OCI-LY7 (cell line): ENCODE measurements around the gene NAV2. TPM values are rescaled to one million over a fixed set of nuclear protein-coding genes. Genes with fewer than 3 reads are reported as not detected.

Experiments used
- BruUV-seq: library from RNA; stranded (reverse); fragments of 400-500 nt; replicated peaks from 2 replicates; lab custom pipeline; 2021; lab: Mats Ljungman, UMichigan
- CTCF ChIA-PET: fragments of 300-600 bp; sonication (Branson Sonifier 250); formaldehyde crosslinking; loops from one replicate; lab custom pipeline; 2022; ENCODE audit warnings: antibody characterized with exemption; ENCODE audit not compliant: unreplicated experiment; lab: Charles Lee
- POLR2A ChIA-PET: fragments of 300-600 bp; sonication (Branson Sonifier 250); formaldehyde crosslinking; loops from one replicate; lab custom pipeline; 2022; ENCODE audit warnings: antibody characterized with exemption; lab: Charles Lee
- DNase-seq: peaks from one replicate; pipeline ENCODE4 v3.0.0-alpha.2; 2015; ENCODE audit warnings: low spot score
- H2AFZ ChIP-seq: fragments of 200-600 bp; sonication (generic), shearing (Covaris generic); 2 replicates; pipeline ENCODE4 v1.6.1; 2014; ENCODE audit warnings: mild to moderate bottlenecking, antibody characterized with exemption, low read length, moderate library complexity
- H3K27ac ChIP-seq: fragments of 200-600 bp; sonication (generic); 2 replicates; pipeline ENCODE4 v1.5.1; 2014; ENCODE audit warnings: mixed run types, low read depth, mild to moderate bottlenecking, moderate library complexity, low read length, inconsistent platforms; ENCODE audit not compliant: poor library complexity, severe bottlenecking
- H3K36me3 ChIP-seq: fragments of 200-600 bp; sonication (generic); 2 replicates; pipeline ENCODE4 v1.6.1; 2014; ENCODE audit warnings: mild to moderate bottlenecking, antibody characterized with exemption, low read length, moderate library complexity, mixed read lengths; ENCODE audit not compliant: insufficient read depth
- H3K4me1 ChIP-seq: fragments of 200-600 bp; sonication (generic); 2 replicates; pipeline ENCODE4 v1.5.1; 2014; ENCODE audit warnings: mild to moderate bottlenecking, low read length; ENCODE audit not compliant: insufficient read depth, poor library complexity, severe bottlenecking
- H3K4me2 ChIP-seq: fragments of 200-600 bp; sonication (generic); 2 replicates; pipeline ENCODE4 v1.6.1; 2014; ENCODE audit warnings: mild to moderate bottlenecking, low read length
- H3K4me3 ChIP-seq: fragments of 200-600 bp; sonication (generic); 2 replicates; pipeline ENCODE4 v1.5.1; 2014; ENCODE audit warnings: mild to moderate bottlenecking, low read depth, low read length; ENCODE audit not compliant: poor library complexity, severe bottlenecking
- H3K79me2 ChIP-seq: fragments of 200-600 bp; sonication (generic); 2 replicates; pipeline ENCODE4 v1.6.1; 2016; ENCODE audit warnings: low read depth, mild to moderate bottlenecking, low read length, moderate library complexity, mixed read lengths; ENCODE audit not compliant: insufficient read depth
- H3K9me2 ChIP-seq: fragments of 200-600 bp; sonication (generic); 2 replicates; pipeline ENCODE4 v1.6.1; 2016; ENCODE audit warnings: mild to moderate bottlenecking, low read length, mixed read lengths; ENCODE audit not compliant: insufficient read depth
- H3K9me3 ChIP-seq: fragments of 200-600 bp; sonication (generic); 2 replicates; pipeline ENCODE4 v1.6.1; 2014; ENCODE audit warnings: mild to moderate bottlenecking, mixed run types, low read length, mixed read lengths
- H4K20me1 ChIP-seq: fragments of 200-600 bp; sonication (generic); 2 replicates; pipeline ENCODE4 v1.6.1; 2014; ENCODE audit warnings: mild to moderate bottlenecking, antibody characterized with exemption, low read length, moderate library complexity, mixed read lengths; ENCODE audit not compliant: insufficient read depth
- EZH2phosphoT487 ChIP-seq: fragments of 200-600 bp; sonication (generic); IDR thresholded peaks from 2 replicates; pipeline ENCODE4 v1.6.1; 2018; ENCODE audit warnings: low read depth, borderline replicate concordance, mild to moderate bottlenecking, mixed run types, antibody characterized with exemption, low read length, moderate library complexity, mixed read lengths
- intact Hi-C: fragments of 100-400 bp; cut with micrococcal nuclease; formaldehyde crosslinking; loops from one replicate; pipeline ENCODE4 v1.10.0; 2022; ENCODE audit not compliant: unreplicated experiment
- total RNA-seq, 2 experiments: library from RNA; depleted of rRNA in 1 of 2; stranded (reverse); fragments of >200 nt in 1 of 2; shearing (Covaris generic) in 1 of 2; gene quantifications; 2 replicates each; pipeline ENCODE4 v1.2.3, GENCODE V29; 2014 to 2022
- TF ChIP-seq, protein P1 (sequence below): fragments of 200-600 bp; sonication (generic); conservative IDR thresholded peaks from 2 replicates; pipeline ENCODE4 v1.5.1; 2014; ENCODE audit warnings: mild to moderate bottlenecking, antibody characterized with exemption, low read length, moderate library complexity, mixed read lengths

Gene NAV2
- total RNA-seq, 2 experiments from 2014 or later: 0.06 to 0.68 TPM

GRCh38 chr11:19920982-19921381 lies 208.3 kb downstream of the NAV2 start:
- no TSS peak for BruUV-seq
- TF ChIP-seq EZH2phosphoT487: no peak
- TF ChIP-seq, protein P1, sequence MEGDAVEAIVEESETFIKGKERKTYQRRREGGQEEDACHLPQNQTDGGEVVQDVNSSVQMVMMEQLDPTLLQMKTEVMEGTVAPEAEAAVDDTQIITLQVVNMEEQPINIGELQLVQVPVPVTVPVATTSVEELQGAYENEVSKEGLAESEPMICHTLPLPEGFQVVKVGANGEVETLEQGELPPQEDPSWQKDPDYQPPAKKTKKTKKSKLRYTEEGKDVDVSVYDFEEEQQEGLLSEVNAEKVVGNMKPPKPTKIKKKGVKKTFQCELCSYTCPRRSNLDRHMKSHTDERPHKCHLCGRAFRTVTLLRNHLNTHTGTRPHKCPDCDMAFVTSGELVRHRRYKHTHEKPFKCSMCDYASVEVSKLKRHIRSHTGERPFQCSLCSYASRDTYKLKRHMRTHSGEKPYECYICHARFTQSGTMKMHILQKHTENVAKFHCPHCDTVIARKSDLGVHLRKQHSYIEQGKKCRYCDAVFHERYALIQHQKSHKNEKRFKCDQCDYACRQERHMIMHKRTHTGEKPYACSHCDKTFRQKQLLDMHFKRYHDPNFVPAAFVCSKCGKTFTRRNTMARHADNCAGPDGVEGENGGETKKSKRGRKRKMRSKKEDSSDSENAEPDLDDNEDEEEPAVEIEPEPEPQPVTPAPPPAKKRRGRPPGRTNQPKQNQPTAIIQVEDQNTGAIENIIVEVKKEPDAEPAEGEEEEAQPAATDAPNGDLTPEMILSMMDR: no peak
- POLR2A ChIA-PET: no interaction called here

DNA sequence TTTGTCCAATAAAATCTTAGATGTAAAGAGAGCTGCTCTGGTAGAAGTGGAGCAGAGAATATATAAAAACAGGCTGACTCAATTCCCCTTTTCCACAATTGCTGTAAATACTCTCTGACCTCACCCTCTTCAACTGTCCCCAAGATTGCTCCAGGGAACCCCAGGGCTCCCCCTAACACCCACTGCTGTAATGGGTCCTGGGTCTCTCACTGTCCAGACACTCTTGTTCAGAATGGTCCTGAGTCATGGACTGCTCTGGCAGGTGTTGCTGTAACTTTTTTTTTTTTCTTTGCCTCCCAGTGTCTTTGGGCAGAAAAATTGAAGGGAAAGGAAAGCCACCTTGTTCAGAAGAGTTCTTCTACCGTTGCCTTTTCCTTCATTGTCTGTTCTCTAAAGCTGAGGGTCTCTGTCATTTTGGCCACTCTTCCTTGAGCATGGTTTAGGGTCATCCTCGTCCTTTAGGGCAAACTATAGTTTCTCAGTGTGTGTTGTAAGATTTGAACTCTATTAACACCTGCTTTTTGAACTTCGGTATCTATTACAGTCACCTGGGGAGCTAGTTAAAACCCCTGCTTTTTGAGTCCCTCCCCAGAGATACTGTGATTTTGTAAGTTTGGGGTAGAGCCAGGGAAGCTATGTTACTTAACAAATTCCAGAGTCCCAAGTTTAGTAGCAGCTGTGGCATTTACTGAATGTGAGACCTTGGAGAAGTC lies 209.5 kb downstream of the NAV2 start:
- BruUV-seq: no TSS peak
- Histone ChIP-seq H3K9me2 (no peaks in the 10 kb centered on the region), H3K4me2 (no peak overlapping the region), H3K4me3 (no peak overlapping the region), H4K20me1 (no peaks in the 10 kb centered on the region), H3K4me1 (no peaks in the 10 kb centered on the region), H2AFZ (no peak overlapping the region), H3K36me3 (no peaks in the 10 kb centered on the region), H3K79me2 (no peaks in the 10 kb centered on the region), H3K27ac (no peak overlapping the region), H3K9me3 (no peaks in the 10 kb centered on the region)
- no peak for DNase-seq
- intact Hi-C loops: no loop called here
- ChIA-PET POLR2A (interaction anchor here (0.6 kb wide), 1 partner anchor 364 kb away, joined by 3 read pairs; no protein-coding TSS in a partner anchor), CTCF (interaction anchor here (0.6 kb wide), 1 partner anchor 17 kb away, joined by 3 read pairs; no protein-coding TSS in a partner anchor)
- TF ChIP-seq, protein P1: no peak
- TF ChIP-seq EZH2phosphoT487: no peak

More at GRCh38 chr11:19920982-19921381, 208.3 kb downstream of the NAV2 start:
- Histone ChIP-seq H3K4me2 (no peak overlapping the region), H3K79me2 (no peaks in the 10 kb centered on the region), H3K27ac (no peak overlapping the region), H3K4me1 (no peaks in the 10 kb centered on the region), H3K4me3 (no peak overlapping the region), H3K9me3 (no peaks in the 10 kb centered on the region), H4K20me1 (no peaks in the 10 kb centered on the region), H2AFZ (no peak overlapping the region), H3K9me2 (no peaks in the 10 kb centered on the region), H3K36me3 (no peaks in the 10 kb centered on the region)
- CTCF ChIA-PET: no interaction called here
- intact Hi-C loops: no loop called here
- no peak for DNase-seq

GRCh38 chr11:19922689-19923035 lies 210.0 kb downstream of the NAV2 start:
- BruUV-seq: no TSS peak
- Histone ChIP-seq H4K20me1 (no peaks in the 10 kb centered on the region), H3K4me2 (no peak overlapping the region), H3K36me3 (no peaks in the 10 kb centered on the region), H2AFZ (no peak overlapping the region), H3K9me2 (no peaks in the 10 kb centered on the region), H3K27ac (no peak overlapping the region), H3K79me2 (no peaks in the 10 kb centered on the region), H3K9me3 (no peaks in the 10 kb centered on the region), H3K4me3 (no peak overlapping the region), H3K4me1 (no peaks in the 10 kb centered on the region)
- no peak for DNase-seq
- intact Hi-C loops: no loop called here
- ChIA-PET POLR2A (interaction anchor here (0.6 kb wide), 1 partner anchor 363 kb away, joined by 3 read pairs; no protein-coding TSS in a partner anchor), CTCF (interaction anchor here (0.6 kb wide), 1 partner anchor 16 kb away, joined by 3 read pairs; no protein-coding TSS in a partner anchor)
- TF ChIP-seq EZH2phosphoT487: no peak
- TF ChIP-seq, protein P1: no peak
